Endodermal cell (in vitro differentiated cells): ENCODE results near the gene STUM. TPM values are rescaled to one million over a fixed set of nuclear protein-coding genes. Genes with fewer than 3 reads are reported as not detected.

Source experiments
- DNase-seq: peaks from one replicate; pipeline ENCODE4 v3.0.0-alpha.2; 2017
- H3K27ac ChIP-seq: 2 replicates; pipeline ENCODE4 v1.5.1; 2013; ENCODE audit warnings: mild to moderate bottlenecking, low read depth, low read length, moderate library complexity
- H3K27me3 ChIP-seq: 2 replicates; pipeline ENCODE4 v1.6.1; 2013; ENCODE audit warnings: mild to moderate bottlenecking, low read length, moderate library complexity; ENCODE audit not compliant: insufficient read depth, control insufficient read depth, poor library complexity, severe bottlenecking
- H3K36me3 ChIP-seq: 2 replicates; pipeline ENCODE4 v1.7.0; 2013; ENCODE audit warnings: mild to moderate bottlenecking, low read length, moderate library complexity; ENCODE audit not compliant: control insufficient read depth, insufficient read depth
- H3K4me1 ChIP-seq: one replicate; pipeline ENCODE4 v1.7.0; 2013; ENCODE audit warnings: low read length; ENCODE audit not compliant: control insufficient read depth, insufficient read depth
- H3K4me3 ChIP-seq: 2 replicates; pipeline ENCODE4 v1.5.1; 2013; ENCODE audit warnings: mild to moderate bottlenecking, low read length, moderate library complexity
- H3K9ac ChIP-seq: 2 replicates; pipeline ENCODE4 v1.6.1; 2013; ENCODE audit warnings: mild to moderate bottlenecking, low read length, moderate library complexity; ENCODE audit not compliant: poor library complexity, severe bottlenecking; ENCODE audit errors: extremely low read depth
- H3K9me3 ChIP-seq: 2 replicates; pipeline ENCODE4 v1.6.1; 2013; ENCODE audit warnings: mild to moderate bottlenecking, low read length, moderate library complexity; ENCODE audit not compliant: control insufficient read depth
- H3K27ac Mint-ChIP-seq: 2 replicates; pipeline ENCODE4 v1.8.0; 2020; ENCODE audit warnings: mixed read lengths
- H3K27me3 Mint-ChIP-seq: 2 replicates; pipeline ENCODE4 v1.8.0; 2021; ENCODE audit warnings: mild to moderate bottlenecking, mixed read lengths; ENCODE audit not compliant: insufficient read depth
- H3K36me3 Mint-ChIP-seq: 2 replicates; pipeline ENCODE4 v1.8.0; 2020; ENCODE audit warnings: low read depth, mixed read lengths
- H3K4me1 Mint-ChIP-seq: 2 replicates; pipeline ENCODE4 v1.8.0; 2020; ENCODE audit warnings: mixed read lengths
- H3K4me3 Mint-ChIP-seq: 2 replicates; pipeline ENCODE4 v1.8.0; 2020; ENCODE audit warnings: mild to moderate bottlenecking, moderate library complexity, mixed read lengths
- H3K9me3 Mint-ChIP-seq: 2 replicates; pipeline ENCODE4 v1.8.0; 2020; ENCODE audit warnings: mild to moderate bottlenecking, mixed read lengths
- CTCF ChIP-seq: fragments of 200-600 bp; sonication (generic); conservative IDR thresholded peaks from 2 replicates; pipeline ENCODE4 v1.5.0; 2021; ENCODE audit warnings: antibody characterized with exemption, mild to moderate bottlenecking
- WGBS, 2 experiments: methylation state at CpG; one replicate each; pipeline versions ENCODE4 v1.1.5 to v1.1.7; 2013; ENCODE audit warnings: missing lambda C conversion rate in 2 of 2, mixed read lengths in 1 of 2; ENCODE audit not compliant: insufficient coverage in 1 of 2, insufficient read length in 1 of 2; 5-methylcytosine and 5-hydroxymethylcytosine counted together
- total RNA-seq, 2 donors: library from RNA; stranded (reverse); fragmentation: NEBNext Ultra II Directional in 1 of 2; extraction: Animal tissue kit (Norgen Biotek cat#: 25700) in 1 of 2; gene quantifications; 2 replicates in 1 of 2; 3 replicates in 1 of 2; pipeline ENCODE4 v1.2.1, GENCODE V29; 2021

The STUM gene
- total RNA-seq, 2 donors from 2014 or later: 0.04 to 0.20 TPM

GRCh38 chr1:226624526-226624925, 76.0 kb downstream of the STUM start:
- WGBS, 2 experiments: 89 to 96% methylated on average over 3 to 5 of the region's 5 CpGs
- H3K9ac ChIP-seq: no peak overlapping the region
- no peaks in the 10 kb centered on the region for H3K4me1 ChIP-seq
- H3K27me3 ChIP-seq: peaks cover 8% of the 10 kb centered on the region
- H3K27ac ChIP-seq: no peak overlapping the region
- peaks cover 6% of the 10 kb centered on the region for H3K9me3 ChIP-seq
- no peak for TF ChIP-seq CTCF
- Mint-ChIP-seq H3K36me3 (no peaks in the 10 kb centered on the region), H3K27ac (no peak overlapping the region), H3K27me3 (peaks cover 32% of the 10 kb centered on the region), H3K4me3 (no peak overlapping the region), H3K9me3 (peaks cover 3% of the 10 kb centered on the region), H3K4me1 (no peaks in the 10 kb centered on the region)
- no peak overlapping the region for H3K4me3 ChIP-seq
- H3K36me3 ChIP-seq: no peaks in the 10 kb centered on the region
- peak; percentile 12 for DNase-seq

GRCh38 chr1:226625326-226625725, 76.8 kb downstream of the STUM start:
- no peaks in the 10 kb centered on the region for H3K36me3 ChIP-seq
- Mint-ChIP-seq H3K27ac (no peak overlapping the region), H3K4me3 (no peak overlapping the region), H3K9me3 (peaks cover 3% of the 10 kb centered on the region), H3K27me3 (peaks cover 32% of the 10 kb centered on the region), H3K4me1 (no peaks in the 10 kb centered on the region), H3K36me3 (peaks cover 4% of the 10 kb centered on the region)
- no peak for DNase-seq
- H3K27ac ChIP-seq: no peak overlapping the region
- H3K4me3 ChIP-seq: no peak overlapping the region
- TF ChIP-seq CTCF: no peak
- no peak overlapping the region for H3K9ac ChIP-seq
- H3K9me3 ChIP-seq: peaks cover 6% of the 10 kb centered on the region
- 89% methylated on average over 5 to 6 of the region's 6 CpGs for WGBS, 2 experiments
- peaks cover 8% of the 10 kb centered on the region for H3K27me3 ChIP-seq
- no peaks in the 10 kb centered on the region for H3K4me1 ChIP-seq

GRCh38 chr1:226625832-226626576, 77.4 kb downstream of the STUM start:
- WGBS, 2 experiments: 80 to 87% methylated on average over 9 to 10 of the region's 10 CpGs
- H3K4me3 Mint-ChIP-seq: no peak overlapping the region

More at GRCh38 chr1:226625832-226626576, 77.4 kb downstream of the STUM start:
- H3K9me3 ChIP-seq: peaks cover 6% of the 10 kb centered on the region
- H3K4me3 ChIP-seq: no peak overlapping the region
- Mint-ChIP-seq H3K27ac (no peak overlapping the region), H3K36me3 (peaks cover 4% of the 10 kb centered on the region), H3K27me3 (peaks cover 32% of the 10 kb centered on the region), H3K4me1 (no peaks in the 10 kb centered on the region), H3K9me3 (peaks cover 3% of the 10 kb centered on the region)
- H3K9ac ChIP-seq: no peak overlapping the region
- no peaks in the 10 kb centered on the region for H3K4me1 ChIP-seq
- DNase-seq: no peak
- no peak overlapping the region for H3K27ac ChIP-seq
- TF ChIP-seq CTCF: no peak
- no peaks in the 10 kb centered on the region for H3K36me3 ChIP-seq
- peaks cover 8% of the 10 kb centered on the region for H3K27me3 ChIP-seq
